ENCODE data around the gene SCYGR8. TPM values are rescaled to one million over a fixed set of nuclear protein-coding genes. Genes with fewer than 3 reads are reported as not detected.

Gene SCYGR8
- total RNA-seq, result not detected in 2 replicates

GRCh38 chr2:227745594-227745993 lies at the start of gene SCYGR8:
Gene SCYGR8 (plus strand): TSS chr2:227745894. CDS start chr2:227745894, 0 bp downstream.

GRCh38 chr2:227717687-227718567 lies 27.8 kb upstream of the SCYGR8 start, which contains the start of gene SLC19A3:
Gene SLC19A3 (minus strand): TSS chr2:227718028. CDS start chr2:227702318, 15,710 bp downstream.

GRCh38 chr2:227724394-227725039 lies 21.2 kb upstream of the SCYGR8 start, which contains the start of gene SCYGR6:
Gene SCYGR6 (minus strand): TSS chr2:227724757. CDS start chr2:227724757, 0 bp downstream.

GRCh38 chr2:227728035-227728434 lies 17.7 kb upstream of the SCYGR8 start, which contains the start of gene SCYGR7:
Gene SCYGR7 (plus strand): TSS chr2:227728335. CDS start chr2:227728335, 0 bp downstream.

Other genes starting within 250 kb of the SCYGR8 start
- gene SCYGR2, start 147.0 kb upstream of the SCYGR8 start, total RNA-seq, result not detected in 2 replicates
- gene SCYGR3, start 131.1 kb upstream of the SCYGR8 start, total RNA-seq, result not detected in 2 replicates
- gene SCYGR4, start 128.4 kb upstream of the SCYGR8 start, total RNA-seq, result not detected in 2 replicates
- gene SCYGR5, start 79.1 kb upstream of the SCYGR8 start, total RNA-seq, result not detected in 2 replicates
- gene SLC19A3, start 27.9 kb upstream of the SCYGR8 start, total RNA-seq, result 0.06 and 0.40 TPM in 2 replicates
- not detected in 2 replicates for gene SCYGR6, start 21.1 kb upstream of the SCYGR8 start, total RNA-seq
- gene SCYGR7, start 17.6 kb upstream of the SCYGR8 start, total RNA-seq, result not detected in 2 replicates
- not detected in 2 replicates for gene CCL20, start 67.9 kb downstream of the SCYGR8 start, total RNA-seq
- 1.4 and 4.1 TPM in 2 replicates for gene DAW1, start 125.7 kb downstream of the SCYGR8 start, total RNA-seq

Measured in aortic smooth muscle cell (primary cell).